K562 (cell line): ENCODE measurements around the gene JADE2. TPM values are rescaled to one million over a fixed set of nuclear protein-coding genes. Genes with fewer than 3 reads are reported as not detected.

Source experiments
- ATAC-seq: fragments of 200-7000 bp; cut with Tn5 transposase; 3 replicates; pipeline ENCODE4 v1.9.1; 2020; ENCODE audit warnings: moderate library complexity
- BruUV-seq: library from RNA; stranded (reverse); fragments of 400-500 nt; replicated peaks from 2 replicates; lab custom pipeline; 2021; lab: Mats Ljungman, UMichigan
- CTCF ChIA-PET: fragments of 300-600 bp; formaldehyde crosslinking; extraction: SDS; loops from one replicate; lab custom pipeline; 2021; ENCODE audit warnings: low intra/inter-chr PET ratio; lab: Yijun Ruan, JAX
- POLR2A ChIA-PET: fragments of 300-600, 350-650 bp; sonication (Branson Sonifier 250); formaldehyde crosslinking; extraction: SDS; loops from one replicate; lab custom pipeline; 2021; ENCODE audit warnings: antibody characterized with exemption, inconsistent platforms; lab: Yijun Ruan, JAX
- DNase-seq, 4 experiments: peaks; one replicate each; pipeline versions ENCODE4 v3.0.0 to v3.0.0-alpha.2; 2011 to 2018; ENCODE audit warnings: low spot score in 3 of 4, mixed read lengths in 3 of 4; ENCODE audit errors: extremely low read depth in 1 of 4
- FAIRE-seq: peaks from 2 replicates; lab custom pipeline; 2011; peaks lifted over from hg19 to GRCh38; lab: Jason Lieb, UNC
- H2AFZ ChIP-seq: 2 replicates; pipeline ENCODE4 v1.6.0; 2011; ENCODE audit warnings: low read depth, low read length, control low read depth, inconsistent platforms
- H3K27ac ChIP-seq: fragments of 200-600 bp; 3 replicates; pipeline ENCODE4 v1.8.0; 2011; ENCODE audit warnings: low read depth, mild to moderate bottlenecking, control low read depth, inconsistent platforms, low read length, moderate library complexity, mixed read lengths; ENCODE audit errors: extremely low read depth
- H3K27me3 ChIP-seq, 2 experiments: fragments of 300-600 bp in 1 of 2; 2 replicates in 1 of 2; 3 replicates in 1 of 2; pipeline versions ENCODE4 v1.6.0 to v1.8.0; 2011; ENCODE audit warnings: inconsistent platforms in 2 of 2, low read length in 2 of 2, mild to moderate bottlenecking in 1 of 2, mixed read lengths in 1 of 2, moderate library complexity in 1 of 2; ENCODE audit not compliant: control insufficient read depth in 2 of 2, insufficient read depth in 2 of 2
- H3K36me3 ChIP-seq: fragments of 300-600 bp; 3 replicates; pipeline ENCODE4 v1.8.0; 2011; ENCODE audit warnings: mild to moderate bottlenecking, low read length, inconsistent platforms; ENCODE audit not compliant: control insufficient read depth, insufficient read depth
- H3K4me1 ChIP-seq, 2 experiments: fragments of 200-600 bp in 1 of 2; replicated peaks in 1 of 2; 2 replicates in 1 of 2; 3 replicates in 1 of 2; pipeline versions ENCODE4 v1.5.1 to v1.8.0; 2011; ENCODE audit warnings: inconsistent platforms in 2 of 2, low read length in 2 of 2, mild to moderate bottlenecking in 1 of 2, mixed read lengths in 1 of 2, moderate library complexity in 1 of 2; ENCODE audit not compliant: control insufficient read depth in 2 of 2, insufficient read depth in 2 of 2
- H3K4me2 ChIP-seq: 2 replicates; pipeline ENCODE4 v1.6.1; 2011; ENCODE audit warnings: low read length, control low read depth, inconsistent platforms, mixed read lengths; ENCODE audit not compliant: insufficient read depth
- H3K4me3 ChIP-seq: fragments of 200-600 bp; sonication (generic), shearing (Covaris generic); 2 replicates; pipeline ENCODE4 v1.5.1; 2016; ENCODE audit warnings: control low read depth, inconsistent platforms
- H3K79me2 ChIP-seq: fragments of 200-600 bp; 3 replicates; pipeline ENCODE4 v1.8.0; 2011; ENCODE audit warnings: low read length, inconsistent platforms; ENCODE audit not compliant: control insufficient read depth, insufficient read depth
- H3K9ac ChIP-seq, 2 experiments: 2 replicates each; pipeline versions ENCODE4 v1.6.0 to v1.6.1; 2011; ENCODE audit warnings: low read depth in 2 of 2, low read length in 2 of 2, control low read depth in 1 of 2, inconsistent platforms in 1 of 2, mild to moderate bottlenecking in 1 of 2, mixed read lengths in 1 of 2; ENCODE audit not compliant: insufficient read depth in 1 of 2
- H3K9me1 ChIP-seq: one replicate; pipeline ENCODE4 v1.6.0; 2011; ENCODE audit warnings: inconsistent platforms, mild to moderate bottlenecking, low read length, moderate library complexity; ENCODE audit not compliant: control insufficient read depth, insufficient read depth
- H3K9me3 ChIP-seq: replicated peaks from 2 replicates; pipeline ENCODE4 v1.5.1; 2011; ENCODE audit warnings: low read depth, low read length, inconsistent platforms; ENCODE audit not compliant: control insufficient read depth, insufficient read depth
- H4K20me1 ChIP-seq: replicated peaks from 2 replicates; pipeline ENCODE4 v1.6.1; 2011; ENCODE audit warnings: low read length, inconsistent platforms, mixed read lengths; ENCODE audit not compliant: control insufficient read depth, insufficient read depth
- DDX20 ChIP-seq: fragments of 450-650 bp; IDR thresholded peaks from 2 replicates; pipeline ENCODE4 v1.6.1; 2016; ENCODE audit warnings: missing genetic modification characterization, low read depth, mild to moderate bottlenecking, missing compliant biosample characterization, moderate library complexity
- DIDO1 ChIP-seq: fragments of 450-650 bp; IDR thresholded peaks from 2 replicates; pipeline ENCODE4 v1.6.1; 2016; ENCODE audit warnings: low read depth, missing biosample characterization, missing genetic modification characterization
- ESRRA ChIP-seq: fragments of 450-650 bp; IDR thresholded peaks from 2 replicates; pipeline ENCODE4 v1.6.1; 2014; ENCODE audit warnings: low read depth, mild to moderate bottlenecking, moderate library complexity, borderline replicate concordance
- FOXP1 ChIP-seq: sonication (generic); formaldehyde crosslinking; IDR thresholded peaks from 2 replicates; pipeline ENCODE4 v1.8.0; 2022; ENCODE audit warnings: mild to moderate bottlenecking, missing genetic modification reagents
- HMG20A ChIP-seq: fragments of 450-650 bp; formaldehyde crosslinking; conservative IDR thresholded peaks from 2 replicates; pipeline ENCODE4 v1.4.0; 2020; ENCODE audit warnings: mild to moderate bottlenecking, mixed read lengths
- KAT7 ChIP-seq: sonication (generic); formaldehyde crosslinking; IDR thresholded peaks from 2 replicates; pipeline ENCODE4 v1.8.0; 2022; ENCODE audit warnings: missing genetic modification reagents, mild to moderate bottlenecking, borderline replicate concordance
- NFXL1 ChIP-seq: fragments of 450-650 bp; formaldehyde crosslinking; IDR thresholded peaks from 2 replicates; pipeline ENCODE4 v1.4.0; 2021; ENCODE audit warnings: mild to moderate bottlenecking
- PHF21A ChIP-seq: fragments of 450-650 bp; IDR thresholded peaks from 2 replicates; pipeline ENCODE4 v1.6.1; 2017; ENCODE audit warnings: low read depth, borderline replicate concordance
- SAP30 ChIP-seq: fragments of 200-600 bp; sonication (generic); IDR thresholded peaks from 2 replicates; pipeline ENCODE4 v1.6.1; 2012; ENCODE audit warnings: borderline replicate concordance, low read depth, mild to moderate bottlenecking, moderate library complexity, low read length, control low read depth, inconsistent platforms; ENCODE audit not compliant: insufficient read depth, poor library complexity, severe bottlenecking
- SIN3B ChIP-seq: fragments of 450-650 bp; IDR thresholded peaks from 2 replicates; pipeline ENCODE4 v1.6.1; 2017; ENCODE audit warnings: low read depth, mild to moderate bottlenecking, moderate library complexity
- TEAD2 ChIP-seq: fragments of 450-650 bp; IDR thresholded peaks from 2 replicates; pipeline ENCODE4 v1.6.1; 2016; ENCODE audit warnings: missing genetic modification characterization, control low read depth, missing compliant biosample characterization
- ZFP36 ChIP-seq: fragments of 150-350 bp; IDR thresholded peaks from 2 replicates; pipeline ENCODE4 v1.6.1; 2018; ENCODE audit warnings: low read length, low read depth; ENCODE audit not compliant: partially characterized antibody
- ZNF347 ChIP-seq: fragments of 450-650 bp; formaldehyde crosslinking; IDR thresholded peaks from 2 replicates; pipeline ENCODE4 v1.4.0; 2020; ENCODE audit warnings: low read depth, mild to moderate bottlenecking, moderate library complexity
- WGBS: fragments of 100-300 bp; shearing (Covaris generic); methylation state at CpG from one replicate; pipeline ENCODE4 v1.1.6; 2016; ENCODE audit warnings: low coverage, mixed read lengths; ENCODE audit not compliant: insufficient coverage; ENCODE audit errors: missing lambda C conversion rate; 5-methylcytosine and 5-hydroxymethylcytosine counted together
- in situ Hi-C: fragments of 300-500 bp; cut with MboI; formaldehyde crosslinking; loops from 4 replicates; pipeline ENCODE4 v1.15.0; 2018; ENCODE audit warnings: inconsistent platforms, mixed read lengths
- intact Hi-C: fragments of 100-400 bp; cut with micrococcal nuclease; formaldehyde crosslinking; loops from 2 replicates; pipeline ENCODE4 v1.14.2; 2022
- polyA plus RNA-seq, 8 experiments: library from polyadenylated mRNA; depleted of rRNA in 4 of 8; stranded (reverse) in 5 of 8; unstranded in 3 of 8; fragments of >200 nt; fragmentation: Nextera tagmentation in 2 of 8; fragmentation: Illumina TruSeq in 1 of 8; extraction: Ambion mirVana in 2 of 8; extraction: Trizol in 1 of 8; gene quantifications; 2 replicates each; pipeline versions ENCODE4 v1.2.1 to v1.2.3, GENCODE V29; 2011 to 2014; ENCODE audit warnings: inconsistent platforms in 1 of 8, missing spikeins in 1 of 8
- total RNA-seq, 7 experiments: library from RNA; depleted of rRNA in 6 of 7; stranded (reverse); fragments of >200 nt in 6 of 7; fragmentation: Illumina TruSeq in 2 of 7; extraction: Trizol in 2 of 7; gene quantifications; 2 replicates each; pipeline versions ENCODE4 v1.2.1 to v1.2.3, GENCODE V29; 2011 to 2021; ENCODE audit warnings: low replicate concordance in 1 of 7
- TF ChIP-seq, protein P1 (sequence below): sonication (generic); formaldehyde crosslinking; IDR thresholded peaks from 2 replicates; pipeline ENCODE4 v1.5.0; 2020; ENCODE audit warnings: missing genetic modification reagents

JADE2 gene
- total and polyA plus RNA-seq, 9 of the 15 experiments (the other 6 are each of a cell fraction or from before 2014, with no cell fraction given) = 0.50 to 23.3 (median 9.1) TPM

DNA sequence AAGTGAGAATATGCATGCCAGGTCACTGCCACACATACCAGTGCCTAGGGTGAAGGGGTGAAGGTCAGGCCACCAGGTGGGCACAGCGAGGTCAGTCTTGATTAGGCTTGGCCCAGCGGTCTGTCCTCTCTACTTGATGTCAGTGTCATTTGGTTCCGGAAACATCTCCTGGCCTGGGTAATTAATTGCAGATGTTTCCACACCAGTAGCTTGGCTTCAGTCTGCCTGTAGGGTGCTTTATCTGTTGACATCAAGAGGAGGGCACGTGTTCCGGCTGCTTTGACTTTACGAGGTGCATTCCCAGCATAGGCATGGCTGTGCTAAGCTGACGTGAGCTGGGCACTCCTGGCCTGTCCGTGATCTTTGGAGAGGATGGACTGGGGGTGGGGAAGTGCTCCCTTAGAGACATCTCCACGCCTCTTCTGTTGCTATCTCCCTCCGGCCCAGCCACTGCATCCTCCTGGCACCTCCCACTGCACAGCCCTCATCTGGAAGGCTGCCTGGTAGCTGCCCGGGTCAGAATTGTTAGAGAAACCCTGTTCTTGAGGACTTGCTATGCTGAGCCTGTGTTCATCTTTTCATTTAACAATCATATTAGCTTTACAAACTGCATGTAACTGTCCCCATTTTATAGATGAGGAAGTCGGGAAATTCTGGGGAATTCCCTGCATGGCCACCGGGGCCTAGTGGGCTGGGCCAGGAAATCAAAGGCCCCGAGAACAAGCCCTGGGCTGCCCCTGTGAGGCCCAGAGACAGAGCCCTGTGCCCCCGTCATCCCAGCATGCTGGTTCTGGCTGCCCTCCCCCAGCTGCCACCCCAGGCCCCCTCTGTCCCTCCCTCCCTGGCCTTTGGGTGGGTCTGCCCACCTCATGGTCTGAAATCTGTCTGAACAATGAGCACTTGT lies 29.1 kb downstream of the JADE2 start:
- Histone ChIP-seq H3K4me1 (peaks cover 0 to 11% of the 10 kb centered on the region in 2 experiments; a peak in 1 of 5 replicates), H2AFZ (no peak overlapping the region), H3K4me3 (no peak overlapping the region), H3K9ac (peak overlapping the region in 1 of 2 experiments; percentile 52; a peak in 1 of 4 replicates), H3K4me2 (no peak overlapping the region), H3K79me2 (no peaks in the 10 kb centered on the region), H3K27ac (no peak overlapping the region), H3K27me3 (no peaks in the 10 kb centered on the region), H3K36me3 (peaks cover 41% of the 10 kb centered on the region; the same call in 2 of the 3 replicates), H4K20me1 (no peaks in the 10 kb centered on the region; the same call in 1 of the 2 replicates), H3K9me3 (no peaks in the 10 kb centered on the region; the same call in 1 of the 2 replicates), H3K9me1 (peaks cover 5% of the 10 kb centered on the region)
- FAIRE-seq (no peak), DNase-seq (no peak), ATAC-seq (peak; percentile 34)
- TF ChIP-seq ZNF347 (CRISPR knock-in tag) = no peak
- no peak for TF ChIP-seq DDX20 (tag)
- TF ChIP-seq, protein P1, sequence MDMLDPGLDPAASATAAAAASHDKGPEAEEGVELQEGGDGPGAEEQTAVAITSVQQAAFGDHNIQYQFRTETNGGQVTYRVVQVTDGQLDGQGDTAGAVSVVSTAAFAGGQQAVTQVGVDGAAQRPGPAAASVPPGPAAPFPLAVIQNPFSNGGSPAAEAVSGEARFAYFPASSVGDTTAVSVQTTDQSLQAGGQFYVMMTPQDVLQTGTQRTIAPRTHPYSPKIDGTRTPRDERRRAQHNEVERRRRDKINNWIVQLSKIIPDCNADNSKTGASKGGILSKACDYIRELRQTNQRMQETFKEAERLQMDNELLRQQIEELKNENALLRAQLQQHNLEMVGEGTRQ (CRISPR knock-in tag) = no peak
- no peak for TF ChIP-seq NFXL1 (CRISPR knock-in tag)
- no peak for TF ChIP-seq TEAD2 (tag)
- no peak for TF ChIP-seq DIDO1
- no peak for TF ChIP-seq FOXP1 (CRISPR knock-in tag)
- no peak for TF ChIP-seq ESRRA
- no peak for TF ChIP-seq KAT7 (CRISPR knock-in tag)
- TF ChIP-seq SAP30 = no peak
- no peak for TF ChIP-seq HMG20A
- TF ChIP-seq ZFP36 = no peak
- no peak for TF ChIP-seq SIN3B
- TF ChIP-seq PHF21A = no peak
- in situ Hi-C loops = no loop called here
- CTCF ChIA-PET = no interaction called here
- 69% methylated on average over 14 of the region's 15 CpGs for WGBS
- intact Hi-C loops = no loop called here
- BruUV-seq = no TSS peak
- POLR2A ChIA-PET = no interaction called here
